ENCODE measurements around the gene MAP3K19. TPM values are rescaled to one million over a fixed set of nuclear protein-coding genes. Genes with fewer than 3 reads are reported as not detected.

MAP3K19 gene
- total and polyA plus RNA-seq, 2 experiments from 2014 or later, result not detected

GRCh38 chr2:134917360-134917865 lies 129.8 kb downstream of the MAP3K19 start:
- peak; percentile 20 for DNase-seq (ENCODE audit: low spot score)
- Histone ChIP-seq H3K36me3 (replicated peaks; ENCODE audit: insufficient read depth, low read depth) (no peaks in the 10 kb centered on the region), H2AFZ (peak overlapping the region; percentile 85), H3K79me2 (peaks cover 41% of the 10 kb centered on the region), H3K9me3 (ENCODE audit: low read depth) (no peaks in the 10 kb centered on the region), H3K9me2 (replicated peaks; ENCODE audit: insufficient read depth) (no peaks in the 10 kb centered on the region), H3K4me2 (peak overlapping the region; percentile 75), H3K4me1 (ENCODE audit: insufficient read depth) (peaks cover 14% of the 10 kb centered on the region), H3K27me3 (no peaks in the 10 kb centered on the region), H3K27ac (peak overlapping the region; percentile 99), H4K20me1 (ENCODE audit: insufficient read depth, poor library complexity, severe bottlenecking) (peaks cover 30% of the 10 kb centered on the region), H3K4me3 (peak overlapping the region; percentile 60)
- TF ChIP-seq EZH2phosphoT487 (IDR thresholded peaks at IDR 0.05; ENCODE audit: low read depth, severe bottlenecking, unreplicated experiment) (no peak), CTCF (IDR thresholded peaks at IDR 0.05; ENCODE audit: poor library complexity) (no peak), EZH2 (IDR thresholded peaks at IDR 0.05; ENCODE audit: borderline replicate concordance) (no peak)
- 44% methylated on average over 16 of the region's 16 CpGs for WGBS (ENCODE audit: low lambda C conversion rate, missing lambda C conversion rate)

Other genes with a start within 250 kb of the MAP3K19 start
- gene ACMSD, start 208.8 kb downstream of the MAP3K19 start, total RNA-seq, result 6.5 and 8.6 TPM in 2 replicates
- 3.6 and 6.7 TPM in 2 replicates for gene ACMSD, start 208.8 kb downstream of the MAP3K19 start, polyA plus RNA-seq
- gene CCNT2, start 128.6 kb downstream of the MAP3K19 start, total RNA-seq, result 27.7 and 41.7 TPM in 2 replicates
- gene CCNT2, start 128.6 kb downstream of the MAP3K19 start, polyA plus RNA-seq, result 13.1 and 14.9 TPM in 2 replicates
- 61.1 and 62.5 TPM in 2 replicates for gene RAB3GAP1, start 4.8 kb upstream of the MAP3K19 start, total RNA-seq
- 12.2 and 17.7 TPM in 2 replicates for gene RAB3GAP1, start 4.8 kb upstream of the MAP3K19 start, polyA plus RNA-seq

All from hepatocyte (in vitro differentiated cells).